ENCODE measurements around the gene ACSF3.

The ACSF3 gene

GRCh38 chr16:89129378-89129777 lies 35.7 kb downstream of the ACSF3 start:
- no peak for DNase-seq

GRCh38 chr16:89130448-89130847 lies 36.8 kb downstream of the ACSF3 start:
- no peak for DNase-seq

- no peak for DNase-seq
These were observed 38.1 kb downstream of the ACSF3 start for GRCh38 chr16:89131783-89132182.

- DNase-seq = no peak
These were observed 38.7 kb downstream of the ACSF3 start for GRCh38 chr16:89132194-89133005.

GRCh38 chr16:89133457-89134127 lies 39.9 kb downstream of the ACSF3 start:
- DNase-seq = no peak

GRCh38 chr16:89134269-89134668 lies 40.6 kb downstream of the ACSF3 start:
- no peak for DNase-seq

DNA sequence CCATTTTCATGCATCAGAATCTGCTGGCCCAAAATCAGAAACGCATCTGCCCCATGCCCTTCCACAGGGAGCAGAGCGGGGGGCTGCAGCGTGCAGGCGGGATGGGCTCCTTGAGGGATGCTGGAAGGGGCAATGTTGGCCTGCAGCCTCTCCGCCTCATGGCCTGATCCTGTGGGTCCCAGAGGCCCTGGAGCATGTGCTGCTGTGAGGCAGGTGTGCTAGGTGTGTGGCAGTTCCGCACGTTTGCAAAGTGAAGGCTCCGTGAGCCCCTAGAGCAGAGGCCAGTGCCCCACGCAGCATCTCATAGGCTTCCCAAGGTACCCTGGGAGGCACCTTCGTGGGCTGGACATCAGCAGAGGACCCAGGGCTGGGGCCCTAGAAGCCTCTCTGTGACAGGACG lies 41.5 kb downstream of the ACSF3 start:
- no peak for DNase-seq

GRCh38 chr16:89135971-89136765 lies 42.5 kb downstream of the ACSF3 start:
- DNase-seq = peak in 3 of 51 donors; percentile 9 to 27 (median 18)

- no peak for DNase-seq
These were observed 43.3 kb downstream of the ACSF3 start for GRCh38 chr16:89136931-89137330.

DNA sequence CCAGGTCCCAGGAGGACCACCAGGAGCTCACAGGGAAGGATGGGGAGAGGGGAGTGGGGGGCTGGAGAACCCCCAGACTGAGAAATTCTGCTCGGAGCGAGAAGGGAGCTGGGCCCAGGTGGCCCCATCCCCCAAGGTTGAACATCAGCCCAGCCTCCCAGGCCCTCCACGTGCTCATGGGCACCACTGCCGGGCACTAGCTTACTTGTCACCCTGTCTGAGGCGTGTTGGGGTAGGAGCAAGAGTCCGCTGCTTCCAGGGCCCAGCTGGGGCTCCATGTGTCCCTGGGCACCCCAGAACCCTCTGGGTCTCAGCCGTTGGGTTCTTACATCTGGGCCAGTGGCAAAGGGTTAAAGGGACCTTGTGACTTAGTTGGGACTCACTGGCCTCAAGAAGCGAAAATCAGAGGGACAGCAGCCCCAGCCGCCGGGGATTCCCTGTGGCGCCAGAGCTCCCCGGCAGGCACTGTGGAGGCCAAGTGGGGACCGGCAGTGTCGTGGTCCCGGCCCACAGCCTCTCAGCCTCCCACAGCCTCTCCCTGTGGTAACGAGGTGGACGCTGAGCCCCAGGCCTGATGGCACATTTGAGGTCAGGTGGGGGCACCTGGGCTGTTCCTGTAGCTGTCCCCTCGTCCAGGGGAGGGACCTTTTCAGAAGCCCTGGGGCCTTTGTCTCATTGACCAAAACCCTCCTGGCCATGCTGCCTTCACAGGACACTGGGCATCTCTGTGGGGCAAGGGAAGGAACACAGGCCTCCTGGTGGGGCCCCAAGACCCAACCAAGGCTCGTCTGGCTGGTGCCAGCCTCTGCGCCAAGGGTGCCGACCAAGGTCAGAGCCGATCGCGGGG lies 44.2 kb downstream of the ACSF3 start:
- no peak for DNase-seq

- no peak for DNase-seq
These were observed 44.8 kb downstream of the ACSF3 start for GRCh38 chr16:89138513-89138795.

- no peak for DNase-seq
These were observed 45.3 kb downstream of the ACSF3 start for GRCh38 chr16:89138843-89139520.

DNA sequence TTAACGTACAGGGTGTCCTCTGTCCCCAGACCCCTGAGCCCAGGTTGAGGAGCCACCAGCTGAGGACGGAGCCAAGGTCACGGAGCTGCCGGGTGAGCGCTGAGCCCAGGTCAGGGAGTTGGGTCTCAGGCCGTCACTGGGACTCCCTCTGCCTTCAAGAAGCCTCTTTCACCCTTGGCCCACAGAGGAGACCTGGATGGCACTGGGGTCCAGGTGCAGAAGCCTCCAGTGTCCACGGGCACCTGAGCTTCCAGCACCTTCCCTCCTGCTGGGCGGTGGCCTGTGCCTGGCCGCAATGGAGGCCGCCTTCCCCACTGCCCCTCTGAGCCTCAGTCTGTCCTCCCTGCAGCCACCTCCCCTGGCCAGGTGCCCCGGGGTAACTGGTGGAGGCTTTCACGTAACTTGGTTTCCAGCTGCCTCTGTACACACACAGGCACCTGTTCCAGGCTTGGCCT lies 46.3 kb downstream of the ACSF3 start:
- DNase-seq = no peak

GRCh38 chr16:89140401-89140800 lies 46.7 kb downstream of the ACSF3 start:
- no peak for DNase-seq

DNA sequence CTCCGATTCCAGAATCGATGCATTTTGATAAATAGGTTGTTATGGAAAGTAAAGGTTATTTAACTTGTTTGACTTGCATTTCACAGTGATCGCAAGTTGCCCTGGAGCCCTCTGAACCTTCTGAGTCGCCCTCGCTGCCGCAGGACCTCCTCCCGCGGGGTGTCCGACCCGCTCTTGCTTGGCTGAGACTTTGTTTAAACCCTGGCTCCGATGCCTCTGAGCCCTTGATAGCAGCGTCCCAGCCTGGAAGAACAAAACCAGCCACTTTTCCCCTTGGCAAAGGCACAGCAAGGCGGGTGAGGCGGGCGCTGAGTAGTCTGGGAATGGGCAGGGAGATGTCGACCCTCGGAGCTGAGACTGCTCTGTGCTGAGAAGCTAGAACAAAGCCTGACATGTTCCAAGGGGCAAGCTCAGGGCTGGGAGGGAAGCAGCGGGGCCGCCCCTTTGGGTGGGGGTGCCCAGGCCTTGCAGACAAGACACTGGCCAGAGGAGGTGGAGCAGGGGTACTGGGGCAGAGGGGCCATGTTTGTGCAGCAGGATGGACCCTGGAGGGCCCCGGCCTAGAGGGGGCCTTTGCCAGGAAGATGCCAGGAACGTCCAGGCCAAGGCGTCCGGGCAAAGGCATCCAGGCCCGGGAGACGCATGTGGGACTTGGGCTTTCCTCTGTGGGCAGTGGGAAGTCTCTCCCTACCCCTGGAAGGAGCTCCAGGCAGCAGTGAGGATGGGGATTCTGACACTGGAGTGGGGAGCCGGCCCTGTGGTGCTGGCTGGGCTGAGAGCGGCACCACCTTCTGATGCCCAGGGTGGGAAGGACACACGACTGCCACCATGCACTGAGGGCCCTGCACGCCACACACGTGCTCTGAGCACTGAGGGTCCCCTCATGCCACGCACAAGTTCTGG lies 47.6 kb downstream of the ACSF3 start:
- no peak for DNase-seq

DNA sequence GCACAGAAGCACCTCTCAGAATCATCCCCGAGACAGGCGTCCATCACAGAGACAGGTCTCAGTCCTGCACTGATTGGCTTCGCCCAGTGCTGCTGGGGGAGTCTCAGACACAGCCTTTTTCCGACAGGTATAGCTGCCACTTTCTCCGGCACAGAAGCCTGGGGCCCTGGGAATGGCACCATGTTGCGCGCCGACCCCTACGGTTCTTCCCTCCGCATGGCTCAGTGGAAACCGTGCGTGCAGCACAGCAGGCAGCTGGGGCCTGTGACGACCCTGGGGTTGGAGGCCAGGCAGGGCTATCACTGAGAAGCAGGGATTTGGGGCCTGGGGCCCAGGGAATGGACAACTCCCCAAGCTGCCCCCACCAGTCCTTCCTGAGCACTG lies 48.2 kb downstream of the ACSF3 start:
- DNase-seq = no peak

DNA sequence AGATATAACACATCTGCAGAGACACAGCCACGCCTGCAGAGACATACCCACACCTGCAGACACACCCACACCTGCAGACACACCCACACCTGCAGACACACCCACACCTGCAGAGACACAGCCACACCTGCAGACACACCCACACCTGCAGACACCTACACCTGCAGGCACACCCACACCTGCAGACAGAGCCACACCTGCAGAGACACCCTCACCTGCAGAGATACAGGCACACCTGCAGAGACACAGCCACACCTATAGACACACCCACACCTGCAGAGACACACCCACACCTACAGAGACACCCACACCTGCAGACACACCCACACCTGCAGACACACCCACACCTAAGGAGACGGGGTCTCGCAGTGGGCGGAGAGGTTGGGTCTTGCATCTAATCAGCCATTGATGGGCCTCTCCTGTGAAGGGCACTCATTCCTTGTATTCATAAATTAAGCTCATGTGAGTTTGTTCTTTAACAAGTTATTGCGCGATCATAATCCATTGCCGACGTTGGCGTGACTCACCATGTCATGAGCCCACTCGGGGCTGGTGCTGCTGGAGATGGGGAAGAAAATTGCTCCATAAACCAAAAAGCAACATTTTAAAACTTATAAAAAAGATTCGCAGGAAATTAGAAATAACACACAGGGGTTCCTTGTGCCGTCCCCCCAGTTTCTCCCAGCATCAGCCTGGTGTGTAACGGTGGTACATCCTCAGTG lies 49.0 kb downstream of the ACSF3 start:
- DNase-seq = no peak

- DNase-seq = no peak
These were observed 49.6 kb downstream of the ACSF3 start for GRCh38 chr16:89143201-89143741.

Data from hypothalamus (tissue), 51 donors.